ENCODE data around the gene SGPP2. TPM values are rescaled to one million over a fixed set of nuclear protein-coding genes. Genes with fewer than 3 reads are reported as not detected.
A peak's percentile ranks its signal among the peaks of the same experiment; 100 is the strongest.

The SGPP2 gene
- total RNA-seq, 1 donor from 2014 or later: 38.1 TPM

GRCh38 chr2:222504719-222505118 is 80.4 kb downstream of the SGPP2 start:
- ATAC-seq (no peak), DNase-seq (no peak)
- TF ChIP-seq CTCF (IDR thresholded peaks at IDR 0.05): no peak
- H3K9me3 ChIP-seq: no peaks in the 10 kb centered on the region
- intact Hi-C loops (cut with DNase I): no loop called here
- no peak overlapping the region for H3K27ac ChIP-seq
- no peak overlapping the region for H3K4me3 ChIP-seq
- H3K36me3 ChIP-seq: no peaks in the 10 kb centered on the region
- H3K4me1 ChIP-seq: no peaks in the 10 kb centered on the region
- H3K27me3 ChIP-seq: no peaks in the 10 kb centered on the region

- H3K4me1 ChIP-seq: no peaks in the 10 kb centered on the region
- DNase-seq (no peak), ATAC-seq (peak; percentile 17)
- H3K27ac ChIP-seq: no peak overlapping the region
- TF ChIP-seq CTCF (IDR thresholded peaks at IDR 0.05): no peak
- intact Hi-C loops (cut with DNase I): no loop called here
- H3K4me3 ChIP-seq: no peak overlapping the region
- H3K9me3 ChIP-seq: no peaks in the 10 kb centered on the region
- H3K27me3 ChIP-seq: no peaks in the 10 kb centered on the region
- no peaks in the 10 kb centered on the region for H3K36me3 ChIP-seq
Measured at GRCh38 chr2:222506230-222506935, 82.0 kb downstream of the SGPP2 start.

GRCh38 chr2:222514901-222515300 is 90.6 kb downstream of the SGPP2 start:
- no peak for DNase-seq
- Histone ChIP-seq H3K4me1 (peaks cover 12% of the 10 kb centered on the region), H3K4me3 (no peak overlapping the region), H3K27ac (no peak overlapping the region), H3K36me3 (no peaks in the 10 kb centered on the region), H3K27me3 (no peaks in the 10 kb centered on the region), H3K9me3 (no peaks in the 10 kb centered on the region)
- intact Hi-C loops (cut with DNase I): no loop called here
- no peak for ATAC-seq
- TF ChIP-seq CTCF (IDR thresholded peaks at IDR 0.05): no peak

- Histone ChIP-seq H3K9me3 (no peaks in the 10 kb centered on the region), H3K4me1 (peaks cover 12% of the 10 kb centered on the region), H3K4me3 (no peak overlapping the region), H3K36me3 (no peaks in the 10 kb centered on the region), H3K27me3 (no peaks in the 10 kb centered on the region), H3K27ac (peak overlapping the region; percentile 40)
- intact Hi-C loops (cut with DNase I): no loop called here
- ATAC-seq (peak; percentile 94), DNase-seq (no peak)
- TF ChIP-seq CTCF (IDR thresholded peaks at IDR 0.05): no peak
Measured at GRCh38 chr2:222518570-222519381, 94.4 kb downstream of the SGPP2 start.

GRCh38 chr2:222521099-222521498 is 96.8 kb downstream of the SGPP2 start:
- TF ChIP-seq CTCF (IDR thresholded peaks at IDR 0.05): no peak
- peaks cover 12% of the 10 kb centered on the region for H3K4me1 ChIP-seq
- ATAC-seq (no peak), DNase-seq (no peak)
- intact Hi-C loops (cut with DNase I): no loop called here
- H3K27ac ChIP-seq: no peak overlapping the region
- H3K9me3 ChIP-seq: no peaks in the 10 kb centered on the region
- H3K27me3 ChIP-seq: no peaks in the 10 kb centered on the region
- H3K4me3 ChIP-seq: no peak overlapping the region
- H3K36me3 ChIP-seq: no peaks in the 10 kb centered on the region

Data from upper lobe of right lung (tissue), 1 donor.